Measurements from ENCODE around the gene SRRM5. TPM values are rescaled to one million over a fixed set of nuclear protein-coding genes. Genes with fewer than 3 reads are reported as not detected.

SRRM5 gene
- polyA plus RNA-seq, 2 of the 4 experiments (the other 2 are of a cell fraction), result 0.47 to 0.50 TPM

GRCh38 chr19:43620061-43621001 is 8.4 kb downstream of the SRRM5 start:
- peak overlapping the region; percentile 92 for H3K4me2 ChIP-seq
- CTCF ChIA-PET, result no interaction called here

GRCh38 chr19:43622070-43622469 is 10.2 kb downstream of the SRRM5 start:
- ChIA-PET CTCF (interaction anchor here (0.6 to 1.1 kb wide), 2 partner anchors 30 to 41 kb away, joined by 3 to 5 read pairs; no protein-coding TSS in a partner anchor), POLR2A (no interaction called here)
- FAIRE-seq (no peak), ATAC-seq (no peak), DNase-seq (ENCODE audit: low read depth in 1 of 2, low spot score in 1 of 2) (no peak)
- no peak overlapping the region for H3K4me3 ChIP-seq
- peaks cover 12% of the 10 kb centered on the region for H3K4me1 ChIP-seq
- no peak overlapping the region for H3K27ac ChIP-seq
- no peaks in the 10 kb centered on the region for H3K9me3 ChIP-seq
- TF ChIP-seq USF2 (IDR thresholded peaks at IDR 0.05) (no peak), RFX5 (IDR thresholded peaks at IDR 0.05) (no peak), RAD21 (conservative IDR thresholded peaks at IDR 0.05 in 1 of 2, IDR thresholded peaks at IDR 0.05 in 1 of 2) (no peak), HOXA7 (CRISPR knock-in tag; IDR thresholded peaks at IDR 0.05) (no peak), KDM1A (IDR thresholded peaks at IDR 0.05; ENCODE audit: low read depth) (no peak), TP53 (CRISPR knock-in tag; IDR thresholded peaks at IDR 0.05) (no peak), HOXB5 (CRISPR knock-in tag; IDR thresholded peaks at IDR 0.05) (no peak)
- WGBS (ENCODE audit: missing lambda C conversion rate), result 73% methylated on average over 4 of the region's 4 CpGs
- H3K4me2 ChIP-seq, result no peak overlapping the region

More at GRCh38 chr19:43620061-43621001, 8.4 kb downstream of the SRRM5 start:
- WGBS (ENCODE audit: missing lambda C conversion rate), result 87% methylated on average over 23 of the region's 23 CpGs
- POLR2A ChIA-PET, result interaction anchor here (0.6 to 1.1 kb wide), 3 partner anchors 38 to 52 kb away, joined by 3 to 4 read pairs (median 4); no protein-coding TSS in a partner anchor
- FAIRE-seq (no peak), ATAC-seq (no peak), DNase-seq (ENCODE audit: low read depth in 1 of 2, low spot score in 1 of 2) (no peak)
- Histone ChIP-seq H3K4me1 (peaks cover 12% of the 10 kb centered on the region), H3K4me3 (peak overlapping the region; percentile 65), H3K27ac (peak overlapping the region; percentile 86 to 94), H3K9me3 (no peaks in the 10 kb centered on the region)
- TF ChIP-seq, protein P1, sequence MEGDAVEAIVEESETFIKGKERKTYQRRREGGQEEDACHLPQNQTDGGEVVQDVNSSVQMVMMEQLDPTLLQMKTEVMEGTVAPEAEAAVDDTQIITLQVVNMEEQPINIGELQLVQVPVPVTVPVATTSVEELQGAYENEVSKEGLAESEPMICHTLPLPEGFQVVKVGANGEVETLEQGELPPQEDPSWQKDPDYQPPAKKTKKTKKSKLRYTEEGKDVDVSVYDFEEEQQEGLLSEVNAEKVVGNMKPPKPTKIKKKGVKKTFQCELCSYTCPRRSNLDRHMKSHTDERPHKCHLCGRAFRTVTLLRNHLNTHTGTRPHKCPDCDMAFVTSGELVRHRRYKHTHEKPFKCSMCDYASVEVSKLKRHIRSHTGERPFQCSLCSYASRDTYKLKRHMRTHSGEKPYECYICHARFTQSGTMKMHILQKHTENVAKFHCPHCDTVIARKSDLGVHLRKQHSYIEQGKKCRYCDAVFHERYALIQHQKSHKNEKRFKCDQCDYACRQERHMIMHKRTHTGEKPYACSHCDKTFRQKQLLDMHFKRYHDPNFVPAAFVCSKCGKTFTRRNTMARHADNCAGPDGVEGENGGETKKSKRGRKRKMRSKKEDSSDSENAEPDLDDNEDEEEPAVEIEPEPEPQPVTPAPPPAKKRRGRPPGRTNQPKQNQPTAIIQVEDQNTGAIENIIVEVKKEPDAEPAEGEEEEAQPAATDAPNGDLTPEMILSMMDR (IDR thresholded peaks at IDR 0.05), result no peak
- TF ChIP-seq JUNB (IDR thresholded peaks at IDR 0.05) (no peak), EP300 (IDR thresholded peaks at IDR 0.05) (no peak), CBX8 (IDR thresholded peaks at IDR 0.05) (no peak)

DNA sequence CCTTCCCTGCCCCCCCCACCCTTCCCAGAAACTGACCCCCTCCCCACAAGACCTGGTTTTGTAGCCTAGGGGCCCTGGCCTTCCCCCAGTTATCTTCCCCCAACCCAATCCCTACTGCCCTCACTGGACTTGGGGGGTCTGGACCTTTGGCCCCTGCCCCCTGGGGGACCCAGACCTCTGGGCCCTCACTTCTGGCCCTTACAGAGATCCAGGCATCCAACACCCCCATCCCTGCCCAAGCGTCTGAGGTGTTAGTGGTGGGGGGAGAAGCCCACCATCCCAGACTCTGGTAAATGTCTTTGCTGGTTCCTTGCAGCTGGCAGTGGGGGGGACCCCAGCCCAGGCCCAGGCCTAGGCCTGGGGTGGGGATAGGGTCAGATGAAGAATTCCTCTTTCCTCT is 11.1 kb downstream of the SRRM5 start:
- ChIA-PET CTCF (interaction anchor here (1.2 kb wide), 2 partner anchors 9 to 26 kb away, joined by 3 read pairs; partner anchors contain the start of gene ZNF576), POLR2A (no interaction called here)
- TF ChIP-seq ZFP36 (IDR thresholded peaks at IDR 0.05; ENCODE audit: borderline replicate concordance, partially characterized antibody) (no peak), SREBF2 (IDR thresholded peaks at IDR 0.05) (no peak), EP300 (IDR thresholded peaks at IDR 0.05) (no peak), ATOH8 (CRISPR knock-in tag; IDR thresholded peaks at IDR 0.05; ENCODE audit: low read depth) (no peak), NFE2L2 (conservative IDR thresholded peaks at IDR 0.05; ENCODE audit: low read length) (no peak), REST (IDR thresholded peaks at IDR 0.05) (no peak), SMC3 (IDR thresholded peaks at IDR 0.05) (no peak)
- TF ChIP-seq, protein P2, sequence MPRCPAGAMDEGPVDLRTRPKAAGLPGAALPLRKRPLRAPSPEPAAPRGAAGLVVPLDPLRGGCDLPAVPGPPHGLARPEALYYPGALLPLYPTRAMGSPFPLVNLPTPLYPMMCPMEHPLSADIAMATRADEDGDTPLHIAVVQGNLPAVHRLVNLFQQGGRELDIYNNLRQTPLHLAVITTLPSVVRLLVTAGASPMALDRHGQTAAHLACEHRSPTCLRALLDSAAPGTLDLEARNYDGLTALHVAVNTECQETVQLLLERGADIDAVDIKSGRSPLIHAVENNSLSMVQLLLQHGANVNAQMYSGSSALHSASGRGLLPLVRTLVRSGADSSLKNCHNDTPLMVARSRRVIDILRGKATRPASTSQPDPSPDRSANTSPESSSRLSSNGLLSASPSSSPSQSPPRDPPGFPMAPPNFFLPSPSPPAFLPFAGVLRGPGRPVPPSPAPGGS (IDR thresholded peaks at IDR 0.05), result no peak
- Histone ChIP-seq H3K9me3 (no peaks in the 10 kb centered on the region), H3K4me2 (no peak overlapping the region), H3K27ac (no peak overlapping the region), H3K4me3 (no peak overlapping the region), H3K4me1 (peaks cover 12% of the 10 kb centered on the region)
- DNase-seq (ENCODE audit: low read depth in 1 of 2, low spot score in 1 of 2), result no peak
- WGBS (ENCODE audit: missing lambda C conversion rate), result 100% methylated on average over 1 of the region's 1 CpG
- no peak for ATAC-seq
- no peak for FAIRE-seq

Measured in A549 (cell line).